Spleen (tissue), 7 donors: ENCODE measurements around the gene MAPKAP1.

Experiments
- POLR2A ChIP-seq, 3 donors: fragments of 450-650 bp; IDR thresholded peaks; one replicate each; pipeline ENCODE4 v1.5.1; 2017; ENCODE audit warnings: antibody characterized with exemption in 3 of 3, mild to moderate bottlenecking in 1 of 3
- TF ChIP-seq, protein P1 (sequence below), 11 experiments: fragments of 200-600 bp in 7 of 11; fragments of 450-650 bp in 4 of 11; sonication (generic) in 4 of 11; IDR thresholded peaks in 8 of 11; conservative IDR thresholded peaks in 3 of 11; 1 replicate in 7 of 11; 2 replicates in 4 of 11; pipeline versions ENCODE4 v1.4.0 to v1.8.0; 2016 to 2021; ENCODE audit warnings: antibody characterized with exemption in 11 of 11, inconsistent platforms in 4 of 11, mild to moderate bottlenecking in 1 of 11
- donor health status: DM: no; HTN: no; CAD: no; lungs with moderate emphysema.
- donor health status: DM: no; HTN: no; CAD: no.
- donor health status: DM: no; HTN: no; CAD: no.

GRCh38 chr9:125523681-125524080 is 183.3 kb downstream of the MAPKAP1 start:
- TF ChIP-seq, protein P1, sequence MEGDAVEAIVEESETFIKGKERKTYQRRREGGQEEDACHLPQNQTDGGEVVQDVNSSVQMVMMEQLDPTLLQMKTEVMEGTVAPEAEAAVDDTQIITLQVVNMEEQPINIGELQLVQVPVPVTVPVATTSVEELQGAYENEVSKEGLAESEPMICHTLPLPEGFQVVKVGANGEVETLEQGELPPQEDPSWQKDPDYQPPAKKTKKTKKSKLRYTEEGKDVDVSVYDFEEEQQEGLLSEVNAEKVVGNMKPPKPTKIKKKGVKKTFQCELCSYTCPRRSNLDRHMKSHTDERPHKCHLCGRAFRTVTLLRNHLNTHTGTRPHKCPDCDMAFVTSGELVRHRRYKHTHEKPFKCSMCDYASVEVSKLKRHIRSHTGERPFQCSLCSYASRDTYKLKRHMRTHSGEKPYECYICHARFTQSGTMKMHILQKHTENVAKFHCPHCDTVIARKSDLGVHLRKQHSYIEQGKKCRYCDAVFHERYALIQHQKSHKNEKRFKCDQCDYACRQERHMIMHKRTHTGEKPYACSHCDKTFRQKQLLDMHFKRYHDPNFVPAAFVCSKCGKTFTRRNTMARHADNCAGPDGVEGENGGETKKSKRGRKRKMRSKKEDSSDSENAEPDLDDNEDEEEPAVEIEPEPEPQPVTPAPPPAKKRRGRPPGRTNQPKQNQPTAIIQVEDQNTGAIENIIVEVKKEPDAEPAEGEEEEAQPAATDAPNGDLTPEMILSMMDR (IDR thresholded peaks at IDR 0.05 in 8 of 11, conservative IDR thresholded peaks at IDR 0.05 in 3 of 11): no peak
- TF ChIP-seq POLR2A (IDR thresholded peaks at IDR 0.05): no peak
